SK-N-SH (cell line): ENCODE results near the gene XKR7. TPM values are rescaled to one million over a fixed set of nuclear protein-coding genes. Genes with fewer than 3 reads are reported as not detected.

Experiments
- CTCF ChIA-PET: fragments of 300-600, 350-600 bp; formaldehyde crosslinking; extraction: SDS; loops from one replicate; lab custom pipeline; 2021; lab: Yijun Ruan, JAX
- POLR2A ChIA-PET: fragments of 350-600 bp; sonication (Branson Sonifier 250); formaldehyde crosslinking; extraction: SDS; loops from one replicate; lab custom pipeline; 2020; ENCODE audit warnings: antibody characterized with exemption, inconsistent platforms; lab: Yijun Ruan, JAX
- DNase-seq: peaks from one replicate; pipeline ENCODE4 v3.0.0; 2012
- H2AFZ ChIP-seq: fragments of 200-600 bp; sonication (generic); 2 replicates; pipeline ENCODE4 v1.8.1; 2016; ENCODE audit warnings: antibody characterized with exemption, mild to moderate bottlenecking, low read depth
- H3F3A ChIP-seq: fragments of 200-600 bp; sonication (generic); replicated peaks from 2 replicates; pipeline ENCODE3; 2016; ENCODE audit warnings: antibody characterized with exemption, mild to moderate bottlenecking; ENCODE audit not compliant: insufficient read depth
- H3K27ac ChIP-seq, 2 experiments: fragments of 200-500 bp in 1 of 2; fragments of 200-600 bp in 1 of 2; sonication (Bioruptor generic) in 1 of 2; sonication (generic), shearing (Covaris generic) in 1 of 2; 2 replicates each; pipeline versions ENCODE4 v1.5.1 to v1.6.1; 2014 to 2016; ENCODE audit warnings: low read depth in 2 of 2, inconsistent platforms in 1 of 2, low read length in 1 of 2, mild to moderate bottlenecking in 1 of 2, mixed read lengths in 1 of 2
- H3K27me3 ChIP-seq: fragments of 200-600 bp; sonication (generic), shearing (Covaris generic); 2 replicates; pipeline ENCODE4 v1.6.1; 2016; ENCODE audit warnings: mixed run types; ENCODE audit not compliant: insufficient read depth
- H3K36me3 ChIP-seq, 2 experiments: fragments of 200-500 bp in 1 of 2; fragments of 200-600 bp in 1 of 2; sonication (Bioruptor generic) in 1 of 2; sonication (generic) in 1 of 2; replicated peaks in 1 of 2; 2 replicates each; pipeline versions ENCODE3 to v1.5.1; 2014 to 2016; ENCODE audit warnings: low read length in 1 of 2, mild to moderate bottlenecking in 1 of 2; ENCODE audit not compliant: insufficient read depth in 2 of 2, control insufficient read depth in 1 of 2
- H3K4me1 ChIP-seq, 2 experiments: fragments of 200-500 bp in 1 of 2; fragments of 200-600 bp in 1 of 2; sonication (Bioruptor generic) in 1 of 2; sonication (generic), shearing (Covaris generic) in 1 of 2; 2 replicates each; pipeline versions ENCODE4 v1.5.1 to v1.6.1; 2014 to 2016; ENCODE audit warnings: low read depth in 1 of 2, low read length in 1 of 2, mixed run types in 1 of 2; ENCODE audit not compliant: insufficient read depth in 2 of 2, control insufficient read depth in 1 of 2
- H3K4me2 ChIP-seq: fragments of 200-600 bp; sonication (generic), shearing (Covaris generic); 2 replicates; pipeline ENCODE4 v1.6.1; 2017; ENCODE audit warnings: mixed run types
- H3K4me3 ChIP-seq, 2 experiments: fragments of 200-500 bp in 1 of 2; fragments of 200-600 bp in 1 of 2; sonication (Bioruptor generic) in 1 of 2; sonication (generic), shearing (Covaris generic) in 1 of 2; 2 replicates each; pipeline versions ENCODE4 v1.5.1 to v1.8.1; 2014 to 2016; ENCODE audit warnings: low read depth in 2 of 2, inconsistent platforms in 1 of 2, low read length in 1 of 2, mild to moderate bottlenecking in 1 of 2, mixed read lengths in 1 of 2, moderate library complexity in 1 of 2
- H3K79me2 ChIP-seq: fragments of 200-600 bp; sonication (generic); 2 replicates; pipeline ENCODE4 v1.8.1; 2017; ENCODE audit warnings: mild to moderate bottlenecking; ENCODE audit not compliant: insufficient read depth
- H3K9ac ChIP-seq: fragments of 200-600 bp; sonication (generic); 2 replicates; pipeline ENCODE4 v1.6.1; 2017; ENCODE audit warnings: mixed run types
- H3K9me2 ChIP-seq: fragments of 200-600 bp; sonication (generic); 2 replicates; pipeline ENCODE4 v1.6.1; 2017; ENCODE audit warnings: mixed run types
- H3K9me3 ChIP-seq: fragments of 200-600 bp; sonication (generic); 2 replicates; pipeline ENCODE4 v1.6.1; 2017; ENCODE audit warnings: mixed run types, mild to moderate bottlenecking, moderate library complexity
- H4K20me1 ChIP-seq: fragments of 200-600 bp; sonication (generic); 2 replicates; pipeline ENCODE4 v1.6.1; 2017; ENCODE audit warnings: mild to moderate bottlenecking, mixed run types; ENCODE audit not compliant: insufficient read depth
- ELF1 ChIP-seq: IDR thresholded peaks from 2 replicates; pipeline ENCODE4 v1.4.0; 2012
- EZH2phosphoT487 ChIP-seq: fragments of 200-600 bp; sonication (generic); IDR thresholded peaks from 2 replicates; pipeline ENCODE4 v1.6.1; 2017; ENCODE audit warnings: low read depth, mixed run types, mild to moderate bottlenecking, antibody characterized with exemption, moderate library complexity, borderline replicate concordance
- FOXJ3 ChIP-seq: sonication (generic); formaldehyde crosslinking; IDR thresholded peaks from 2 replicates; pipeline ENCODE4 v1.5.1; 2020; ENCODE audit warnings: mild to moderate bottlenecking, missing genetic modification reagents
- RAD21 ChIP-seq: IDR thresholded peaks from 2 replicates; pipeline ENCODE4 v1.6.1; 2012; ENCODE audit warnings: mild to moderate bottlenecking, low read length
- SIN3A ChIP-seq: IDR thresholded peaks from 2 replicates; pipeline ENCODE4 v1.6.1; 2012; ENCODE audit warnings: low read depth, mild to moderate bottlenecking, low read length, moderate library complexity, borderline replicate concordance
- TCF12 ChIP-seq: IDR thresholded peaks from 2 replicates; pipeline ENCODE4 v1.4.0; 2012
- TEAD4 ChIP-seq: IDR thresholded peaks from 2 replicates; pipeline ENCODE4 v1.4.0; 2012; ENCODE audit warnings: mild to moderate bottlenecking, borderline replicate concordance; ENCODE audit not compliant: insufficient read depth
- USF2 ChIP-seq: fragments of 150-350 bp; IDR thresholded peaks from 2 replicates; pipeline ENCODE4 v1.6.1; 2017; ENCODE audit warnings: antibody characterized with exemption, low read length, low read depth, borderline replicate concordance
- WGBS: methylation state at CpG from one replicate; pipeline ENCODE4 v1.1.6; 2017; ENCODE audit warnings: low lambda C conversion rate; 5-methylcytosine and 5-hydroxymethylcytosine counted together
- polyA plus RNA-seq, 3 experiments: library from polyadenylated mRNA; depleted of rRNA; stranded (reverse); fragments of >200 nt; gene quantifications; 2 replicates each; pipeline ENCODE4 v1.2.3, GENCODE V29; 2012
- TF ChIP-seq, protein P1 (sequence below): IDR thresholded peaks from 2 replicates; pipeline ENCODE4 v1.4.0; 2012; ENCODE audit warnings: low read depth
- TF ChIP-seq, protein P2 (sequence below): IDR thresholded peaks from 2 replicates; pipeline ENCODE4 v1.6.1; 2012; ENCODE audit warnings: mild to moderate bottlenecking, low read depth, low read length, moderate library complexity

Gene XKR7
- polyA plus RNA-seq, 1 of the 3 experiments (the other 2 are of a cell fraction): 0.02 TPM

GRCh38 chr20:32007787-32008616 lies 40.1 kb downstream of the XKR7 start:
- no peak overlapping the region; the same call in 1 of the 2 replicates for H3K4me2 ChIP-seq
- H2AFZ ChIP-seq: peak overlapping the region; percentile 63; the same call in 1 of the 2 replicates
- H3K4me1 ChIP-seq: peaks cover 0 to 9% of the 10 kb centered on the region in 2 experiments; a peak in 1 of 4 replicates
- no peaks in the 10 kb centered on the region; the same call in 1 of the 2 replicates for H3K27me3 ChIP-seq
- no peaks in the 10 kb centered on the region for H4K20me1 ChIP-seq
- no peaks in the 10 kb centered on the region for H3K36me3 ChIP-seq
- TF ChIP-seq EZH2phosphoT487 (no peak), FOXJ3 (no peak), TEAD4 (no peak), TCF12 (no peak), SIN3A (no peak)
- DNase-seq: no peak
- 65% methylated on average over 10 of the region's 10 CpGs for WGBS
- ChIA-PET POLR2A (interaction anchor here (0.7 kb wide), 1 partner anchor 10 kb away, joined by 3 read pairs; no protein-coding TSS in a partner anchor), CTCF (interaction anchor here (1.1 to 1.7 kb wide), 5 partner anchors 12 to 174 kb away, joined by 3 to 7 read pairs (median 4); no protein-coding TSS in a partner anchor)
- no peak overlapping the region for H3K9ac ChIP-seq
- H3K4me3 ChIP-seq: no peak overlapping the region
- no peaks in the 10 kb centered on the region for H3K79me2 ChIP-seq
- no peaks in the 10 kb centered on the region for H3K9me3 ChIP-seq
- no peaks in the 10 kb centered on the region for H3K9me2 ChIP-seq
- no peak overlapping the region for H3K27ac ChIP-seq
- no peaks in the 10 kb centered on the region for H3F3A ChIP-seq

- H3K4me1 ChIP-seq: peaks cover 0 to 9% of the 10 kb centered on the region in 2 experiments; a peak in 1 of 4 replicates
- H3K4me2 ChIP-seq: no peak overlapping the region
- no peaks in the 10 kb centered on the region for H3K79me2 ChIP-seq
- no peak overlapping the region for H3K4me3 ChIP-seq
- CTCF ChIA-PET: no interaction called here
- H3K9me3 ChIP-seq: no peaks in the 10 kb centered on the region
- H3K36me3 ChIP-seq: no peaks in the 10 kb centered on the region
- WGBS: 68% methylated on average over 7 of the region's 7 CpGs
- H3F3A ChIP-seq: no peaks in the 10 kb centered on the region
- TF ChIP-seq, protein P1, sequence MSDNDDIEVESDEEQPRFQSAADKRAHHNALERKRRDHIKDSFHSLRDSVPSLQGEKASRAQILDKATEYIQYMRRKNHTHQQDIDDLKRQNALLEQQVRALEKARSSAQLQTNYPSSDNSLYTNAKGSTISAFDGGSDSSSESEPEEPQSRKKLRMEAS: no peak
- TF ChIP-seq RAD21: no peak
- TF ChIP-seq, all 33 proteins: peak for 0
- no peaks in the 10 kb centered on the region for H4K20me1 ChIP-seq
- H3K9me2 ChIP-seq: no peaks in the 10 kb centered on the region
- H3K27ac ChIP-seq: no peak overlapping the region
- POLR2A ChIA-PET: no interaction called here
- H2AFZ ChIP-seq: no peak overlapping the region
- no peaks in the 10 kb centered on the region; the same call in 1 of the 2 replicates for H3K27me3 ChIP-seq
- H3K9ac ChIP-seq: no peak overlapping the region
- no peak for DNase-seq
These were observed 41.6 kb downstream of the XKR7 start for GRCh38 chr20:32009564-32009963.

DNA sequence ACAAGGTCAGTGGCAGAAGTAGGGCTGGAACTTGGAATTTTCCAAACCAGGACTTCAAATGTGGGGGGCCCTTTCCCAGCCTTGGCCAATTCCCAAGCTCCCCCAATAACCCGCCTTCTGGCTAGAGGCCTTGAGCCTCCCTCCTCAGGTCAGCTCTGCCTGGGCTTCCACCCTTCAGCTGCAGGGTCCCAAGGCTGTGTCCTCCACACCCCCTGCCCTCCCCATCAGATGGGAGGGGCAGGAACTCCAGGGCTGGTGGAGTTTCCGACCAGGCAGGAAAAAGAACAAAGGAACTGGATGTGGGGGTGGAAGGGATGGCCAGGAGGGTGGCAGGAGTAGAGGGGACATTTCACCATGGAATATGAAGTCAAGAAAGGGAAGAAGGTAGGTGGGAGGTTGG lies 42.1 kb downstream of the XKR7 start, which contains the start of gene CCM2L:
TSS of gene CCM2L (plus strand) at position 338 of the 400 bp plus-strand sequence. CDS start at position 355, 17 bp downstream.
- Histone ChIP-seq H3K79me2 (no peaks in the 10 kb centered on the region), H3K4me3 (no peak within 1 kb of the TSS), H3K9ac (no peak within 1 kb of the TSS), H3K27me3 (peaks cover 5% of the 10 kb centered on the region; the same call in 1 of the 2 replicates), H2AFZ (no peak within 1 kb of the TSS), H3K27ac (no peak within 1 kb of the TSS), H3K9me3 (no peaks in the 10 kb centered on the region), H3K9me2 (no peaks in the 10 kb centered on the region), H3K4me2 (no peak within 1 kb of the TSS), H3K36me3 (no peaks in the 10 kb centered on the region), H3K4me1 (peaks cover 0 to 9% of the 10 kb centered on the region in 2 experiments; a peak in 1 of 4 replicates), H3F3A (no peaks in the 10 kb centered on the region), H4K20me1 (no peaks in the 10 kb centered on the region)
- ChIA-PET POLR2A (no interaction called here), CTCF (no interaction called here)
- TF ChIP-seq, protein P2, sequence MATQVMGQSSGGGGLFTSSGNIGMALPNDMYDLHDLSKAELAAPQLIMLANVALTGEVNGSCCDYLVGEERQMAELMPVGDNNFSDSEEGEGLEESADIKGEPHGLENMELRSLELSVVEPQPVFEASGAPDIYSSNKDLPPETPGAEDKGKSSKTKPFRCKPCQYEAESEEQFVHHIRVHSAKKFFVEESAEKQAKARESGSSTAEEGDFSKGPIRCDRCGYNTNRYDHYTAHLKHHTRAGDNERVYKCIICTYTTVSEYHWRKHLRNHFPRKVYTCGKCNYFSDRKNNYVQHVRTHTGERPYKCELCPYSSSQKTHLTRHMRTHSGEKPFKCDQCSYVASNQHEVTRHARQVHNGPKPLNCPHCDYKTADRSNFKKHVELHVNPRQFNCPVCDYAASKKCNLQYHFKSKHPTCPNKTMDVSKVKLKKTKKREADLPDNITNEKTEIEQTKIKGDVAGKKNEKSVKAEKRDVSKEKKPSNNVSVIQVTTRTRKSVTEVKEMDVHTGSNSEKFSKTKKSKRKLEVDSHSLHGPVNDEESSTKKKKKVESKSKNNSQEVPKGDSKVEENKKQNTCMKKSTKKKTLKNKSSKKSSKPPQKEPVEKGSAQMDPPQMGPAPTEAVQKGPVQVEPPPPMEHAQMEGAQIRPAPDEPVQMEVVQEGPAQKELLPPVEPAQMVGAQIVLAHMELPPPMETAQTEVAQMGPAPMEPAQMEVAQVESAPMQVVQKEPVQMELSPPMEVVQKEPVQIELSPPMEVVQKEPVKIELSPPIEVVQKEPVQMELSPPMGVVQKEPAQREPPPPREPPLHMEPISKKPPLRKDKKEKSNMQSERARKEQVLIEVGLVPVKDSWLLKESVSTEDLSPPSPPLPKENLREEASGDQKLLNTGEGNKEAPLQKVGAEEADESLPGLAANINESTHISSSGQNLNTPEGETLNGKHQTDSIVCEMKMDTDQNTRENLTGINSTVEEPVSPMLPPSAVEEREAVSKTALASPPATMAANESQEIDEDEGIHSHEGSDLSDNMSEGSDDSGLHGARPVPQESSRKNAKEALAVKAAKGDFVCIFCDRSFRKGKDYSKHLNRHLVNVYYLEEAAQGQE: no peak
- no peak for TF ChIP-seq ELF1
- TF ChIP-seq USF2: no peak
- DNase-seq: no peak
- 45% methylated on average over 2 of the region's 2 CpGs for WGBS
